Gastrocnemius medialis (tissue), 4 donors: ENCODE measurements around the gene SUPT5H. TPM values are rescaled to one million over a fixed set of nuclear protein-coding genes. Genes with fewer than 3 reads are reported as not detected.
A peak's percentile ranks its signal among the peaks of the same experiment; 100 is the strongest.

ENCODE experiments used
- ATAC-seq, 2 donors: fragments of 150-250 bp; one replicate each; pipeline ENCODE4 v1.9.1; 2016
- DNase-seq, 2 donors: peaks; one replicate each; pipeline ENCODE4 v3.0.0-alpha.2; 2019
- H3K27ac ChIP-seq, 4 donors: fragments of 200-600 bp; sonication (generic); 1 replicate in 1 of 4; 2 replicates in 3 of 4; pipeline ENCODE4 v1.5.1; 2016 to 2018; ENCODE audit warnings: mild to moderate bottlenecking in 2 of 4, moderate library complexity in 1 of 4
- H3K27me3 ChIP-seq, 3 donors: fragments of 200-600 bp; sonication (generic) in 2 of 3; 1 replicate in 1 of 3; 2 replicates in 2 of 3; pipeline versions ENCODE4 v1.5.1 to v1.6.0; 2016 to 2019; ENCODE audit warnings: mild to moderate bottlenecking in 1 of 3, moderate library complexity in 1 of 3
- H3K36me3 ChIP-seq, 2 donors: fragments of 200-600 bp; sonication (generic) in 1 of 2; one replicate each; pipeline ENCODE4 v1.5.1; 2017 to 2018
- H3K4me1 ChIP-seq, 2 donors: fragments of 200-600 bp; sonication (generic) in 1 of 2; one replicate each; pipeline ENCODE4 v1.5.1; 2016 to 2017; ENCODE audit warnings: mild to moderate bottlenecking in 2 of 2
- H3K4me3 ChIP-seq, 4 donors: fragments of 200-600 bp; sonication (generic) in 3 of 4; 1 replicate in 1 of 4; 2 replicates in 3 of 4; pipeline ENCODE4 v1.5.1; 2016 to 2019; ENCODE audit warnings: mild to moderate bottlenecking in 2 of 4
- H3K9me3 ChIP-seq, 3 donors: fragments of 200-600 bp; sonication (generic) in 2 of 3; 1 replicate in 1 of 3; 2 replicates in 2 of 3; pipeline ENCODE4 v1.5.1; 2016 to 2019
- POLR2A ChIP-seq, 2 donors: fragments of 450-650 bp; IDR thresholded peaks; one replicate each; pipeline ENCODE4 v1.6.1; 2017; ENCODE audit warnings: antibody characterized with exemption in 2 of 2, mild to moderate bottlenecking in 2 of 2, moderate library complexity in 2 of 2
- in situ Hi-C, 4 donors: fragments of 200-750 bp; cut with MboI; loops; one replicate each; pipeline versions ENCODE4 v1.15.0 to v1.8.0; 2017; ENCODE audit warnings: low sequenced_read_pairs in 4 of 4
- intact Hi-C: fragments of 100-400 bp; cut with DNase I; formaldehyde crosslinking; loops from one replicate; pipeline ENCODE4 v1.15.1; 2023; ENCODE audit warnings: low total_unique reads
- total RNA-seq, 4 donors: library from RNA; depleted of rRNA; stranded (reverse); fragments of >200 nt; gene quantifications; one replicate each; pipeline versions ENCODE4 v1.1.0 to v1.2.3, GENCODE V29; 2016
- TF ChIP-seq, protein P1 (sequence below), 5 experiments: fragments of 450-650 bp in 3 of 5; fragments of 200-600 bp in 2 of 5; sonication (generic) in 2 of 5; IDR thresholded peaks in 4 of 5; conservative IDR thresholded peaks in 1 of 5; 1 replicate in 4 of 5; 2 replicates in 1 of 5; pipeline ENCODE4 v1.5.1; 2016 to 2019; ENCODE audit warnings: antibody characterized with exemption in 5 of 5, mild to moderate bottlenecking in 3 of 5, moderate library complexity in 3 of 5

Gene SUPT5H
- total RNA-seq, 4 donors from 2014 or later = 60.7 to 148 (median 108) TPM

DNA sequence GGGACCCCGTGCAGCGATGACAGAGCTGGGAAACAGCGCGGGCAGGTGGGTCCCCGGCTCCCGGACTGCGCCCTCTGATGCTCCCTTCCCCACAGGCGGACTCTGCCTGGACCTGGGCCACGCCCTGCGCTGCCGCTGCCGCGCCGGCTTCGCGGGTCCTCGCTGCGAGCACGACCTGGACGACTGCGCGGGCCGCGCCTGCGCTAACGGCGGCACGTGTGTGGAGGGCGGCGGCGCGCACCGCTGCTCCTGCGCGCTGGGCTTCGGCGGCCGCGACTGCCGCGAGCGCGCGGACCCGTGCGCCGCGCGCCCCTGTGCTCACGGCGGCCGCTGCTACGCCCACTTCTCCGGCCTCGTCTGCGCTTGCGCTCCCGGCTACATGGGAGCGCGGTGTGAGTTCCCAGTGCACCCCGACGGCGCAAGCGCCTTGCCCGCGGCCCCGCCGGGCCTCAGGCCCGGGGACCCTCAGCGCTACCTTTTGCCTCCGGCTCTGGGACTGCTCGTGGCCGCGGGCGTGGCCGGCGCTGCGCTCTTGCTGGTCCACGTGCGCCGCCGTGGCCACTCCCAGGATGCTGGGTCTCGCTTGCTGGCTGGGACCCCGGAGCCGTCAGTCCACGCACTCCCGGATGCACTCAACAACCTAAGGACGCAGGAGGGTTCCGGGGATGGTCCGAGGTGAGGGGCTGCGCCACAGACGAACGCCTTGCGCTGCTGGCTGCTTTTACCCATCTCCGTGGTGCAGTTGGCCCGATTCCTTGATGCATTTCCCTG lies 61.7 kb downstream of the SUPT5H start:
- no peak for DNase-seq
- H3K9me3 ChIP-seq = no peaks in the 10 kb centered on the region
- ATAC-seq = no peak
- intact Hi-C loops = no loop called here
- no peak overlapping the region for H3K27ac ChIP-seq
- no peaks in the 10 kb centered on the region for H3K36me3 ChIP-seq
- in situ Hi-C loops = no loop called here
- H3K4me3 ChIP-seq = peak overlapping the region in 3 of 4 donors; percentile 7 to 33 (median 19)
- H3K4me1 ChIP-seq = no peaks in the 10 kb centered on the region
- peaks cover 55 to 83% (median 68%) of the 10 kb centered on the region in 3 donors for H3K27me3 ChIP-seq
- TF ChIP-seq, protein P1, sequence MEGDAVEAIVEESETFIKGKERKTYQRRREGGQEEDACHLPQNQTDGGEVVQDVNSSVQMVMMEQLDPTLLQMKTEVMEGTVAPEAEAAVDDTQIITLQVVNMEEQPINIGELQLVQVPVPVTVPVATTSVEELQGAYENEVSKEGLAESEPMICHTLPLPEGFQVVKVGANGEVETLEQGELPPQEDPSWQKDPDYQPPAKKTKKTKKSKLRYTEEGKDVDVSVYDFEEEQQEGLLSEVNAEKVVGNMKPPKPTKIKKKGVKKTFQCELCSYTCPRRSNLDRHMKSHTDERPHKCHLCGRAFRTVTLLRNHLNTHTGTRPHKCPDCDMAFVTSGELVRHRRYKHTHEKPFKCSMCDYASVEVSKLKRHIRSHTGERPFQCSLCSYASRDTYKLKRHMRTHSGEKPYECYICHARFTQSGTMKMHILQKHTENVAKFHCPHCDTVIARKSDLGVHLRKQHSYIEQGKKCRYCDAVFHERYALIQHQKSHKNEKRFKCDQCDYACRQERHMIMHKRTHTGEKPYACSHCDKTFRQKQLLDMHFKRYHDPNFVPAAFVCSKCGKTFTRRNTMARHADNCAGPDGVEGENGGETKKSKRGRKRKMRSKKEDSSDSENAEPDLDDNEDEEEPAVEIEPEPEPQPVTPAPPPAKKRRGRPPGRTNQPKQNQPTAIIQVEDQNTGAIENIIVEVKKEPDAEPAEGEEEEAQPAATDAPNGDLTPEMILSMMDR (IDR thresholded peaks at IDR 0.05 in 4 of 5, conservative IDR thresholded peaks at IDR 0.05 in 1 of 5) = no peak
- TF ChIP-seq POLR2A (IDR thresholded peaks at IDR 0.05) = no peak

DNA sequence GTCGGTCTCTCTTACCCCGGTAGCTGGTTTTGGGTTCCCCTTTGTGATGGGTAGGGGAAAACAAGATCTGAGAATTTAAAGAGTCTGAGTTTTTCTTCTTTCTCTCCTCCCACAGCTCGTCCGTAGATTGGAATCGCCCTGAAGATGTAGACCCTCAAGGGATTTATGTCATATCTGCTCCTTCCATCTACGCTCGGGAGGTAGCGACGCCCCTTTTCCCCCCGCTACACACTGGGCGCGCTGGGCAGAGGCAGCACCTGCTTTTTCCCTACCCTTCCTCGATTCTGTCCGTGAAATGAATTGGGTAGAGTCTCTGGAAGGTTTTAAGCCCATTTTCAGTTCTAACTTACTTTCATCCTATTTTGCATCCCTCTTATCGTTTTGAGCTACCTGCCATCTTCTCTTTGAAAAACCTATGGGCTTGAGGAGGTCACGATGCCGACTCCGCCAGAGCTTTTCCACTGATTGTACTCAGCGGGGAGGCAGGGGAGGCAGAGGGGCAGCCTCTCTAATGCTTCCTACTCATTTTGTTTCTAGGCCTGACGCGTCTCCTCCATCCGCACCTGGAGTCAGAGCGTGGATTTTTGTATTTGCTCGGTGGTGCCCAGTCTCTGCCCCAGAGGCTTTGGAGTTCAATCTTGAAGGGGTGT lies 62.5 kb downstream of the SUPT5H start:
- Histone ChIP-seq H3K4me1 (no peaks in the 10 kb centered on the region), H3K4me3 (no peak overlapping the region), H3K27me3 (peaks cover 59 to 84% (median 62%) of the 10 kb centered on the region in 3 donors), H3K36me3 (no peaks in the 10 kb centered on the region), H3K9me3 (no peaks in the 10 kb centered on the region), H3K27ac (no peak overlapping the region)
- ATAC-seq = no peak
- in situ Hi-C loops (no loop called here), intact Hi-C loops (no loop called here)
- no peak for DNase-seq
- no peak for TF ChIP-seq POLR2A (IDR thresholded peaks at IDR 0.05)
- TF ChIP-seq, protein P1 (IDR thresholded peaks at IDR 0.05 in 4 of 5, conservative IDR thresholded peaks at IDR 0.05 in 1 of 5) = no peak

DNA sequence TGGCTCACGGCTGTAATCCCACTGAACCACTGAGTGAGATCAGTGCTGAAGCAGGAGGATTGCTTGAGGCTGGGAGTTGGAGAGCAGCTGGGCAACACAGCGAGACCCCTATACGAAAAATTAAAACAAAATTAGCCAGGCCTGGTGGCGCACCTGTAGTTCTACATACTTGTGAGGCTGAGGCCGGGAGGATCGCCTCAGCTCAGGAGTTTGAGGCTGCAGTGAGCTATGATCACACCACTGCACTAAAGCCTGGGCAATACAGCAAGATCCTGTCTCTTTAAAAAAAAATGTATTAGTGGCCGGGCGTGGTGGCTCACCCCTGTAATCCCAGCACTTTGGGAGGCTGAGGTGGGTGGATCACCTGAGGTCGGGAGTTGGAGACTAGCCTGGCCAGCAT lies 63.2 kb downstream of the SUPT5H start:
- Histone ChIP-seq H3K4me3 (no peak overlapping the region), H3K9me3 (no peaks in the 10 kb centered on the region), H3K4me1 (no peaks in the 10 kb centered on the region), H3K36me3 (no peaks in the 10 kb centered on the region), H3K27ac (no peak overlapping the region), H3K27me3 (peaks cover 55 to 84% (median 58%) of the 10 kb centered on the region in 3 donors)
- in situ Hi-C loops (no loop called here), intact Hi-C loops (no loop called here)
- TF ChIP-seq POLR2A (IDR thresholded peaks at IDR 0.05) = no peak
- TF ChIP-seq, protein P1 (IDR thresholded peaks at IDR 0.05 in 4 of 5, conservative IDR thresholded peaks at IDR 0.05 in 1 of 5) = no peak
- DNase-seq (no peak), ATAC-seq (no peak)

DNA sequence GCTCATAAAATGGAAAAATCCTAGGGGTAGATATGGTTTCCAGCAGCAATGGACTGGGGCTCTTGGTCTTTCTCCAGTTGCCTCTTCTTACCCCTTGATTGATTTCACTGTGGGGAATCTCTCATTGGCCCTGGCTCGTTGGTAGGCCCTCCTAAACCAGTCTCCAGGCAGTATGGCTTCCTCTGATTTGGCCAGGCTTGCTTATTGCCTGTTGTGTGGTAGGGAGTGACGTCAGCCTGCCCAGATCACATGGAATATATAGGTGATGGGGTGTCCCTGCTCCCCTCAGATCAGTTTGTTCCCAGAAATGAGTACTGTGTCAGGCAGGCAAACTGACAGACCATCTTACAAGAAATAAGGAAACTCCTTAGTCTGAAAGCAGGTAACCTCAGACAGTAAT lies 63.9 kb downstream of the SUPT5H start:
- Histone ChIP-seq H3K4me3 (no peak overlapping the region), H3K27me3 (peaks cover 55 to 84% (median 58%) of the 10 kb centered on the region in 3 donors), H3K27ac (no peak overlapping the region), H3K36me3 (no peaks in the 10 kb centered on the region), H3K4me1 (no peaks in the 10 kb centered on the region), H3K9me3 (no peaks in the 10 kb centered on the region)
- in situ Hi-C loops (no loop called here), intact Hi-C loops (no loop called here)
- no peak for TF ChIP-seq POLR2A (IDR thresholded peaks at IDR 0.05)
- TF ChIP-seq, protein P1 (IDR thresholded peaks at IDR 0.05 in 4 of 5, conservative IDR thresholded peaks at IDR 0.05 in 1 of 5) = no peak
- DNase-seq (no peak), ATAC-seq (no peak)
